PC-3 (cell line): ENCODE measurements around the gene U2SURP.

Experiments
- EZH2 ChIP-seq: fragments of 300-600 bp; sonication (generic); IDR thresholded peaks from one replicate; pipeline ENCODE4 v1.6.1; 2017; ENCODE audit warnings: antibody characterized with exemption, mild to moderate bottlenecking, low read length; ENCODE audit not compliant: unreplicated experiment
- EZH2phosphoT487 ChIP-seq: fragments of 300-600 bp; sonication (generic); IDR thresholded peaks from 2 replicates; pipeline ENCODE4 v1.6.1; 2018; ENCODE audit warnings: mild to moderate bottlenecking, antibody characterized with exemption, low read length, borderline replicate concordance
- TF ChIP-seq, protein P1 (sequence below): fragments of 300-600 bp; sonication (generic); conservative IDR thresholded peaks from 2 replicates; pipeline ENCODE4 v1.5.1; 2017; ENCODE audit warnings: antibody characterized with exemption, low read depth, mild to moderate bottlenecking, low read length

DNA sequence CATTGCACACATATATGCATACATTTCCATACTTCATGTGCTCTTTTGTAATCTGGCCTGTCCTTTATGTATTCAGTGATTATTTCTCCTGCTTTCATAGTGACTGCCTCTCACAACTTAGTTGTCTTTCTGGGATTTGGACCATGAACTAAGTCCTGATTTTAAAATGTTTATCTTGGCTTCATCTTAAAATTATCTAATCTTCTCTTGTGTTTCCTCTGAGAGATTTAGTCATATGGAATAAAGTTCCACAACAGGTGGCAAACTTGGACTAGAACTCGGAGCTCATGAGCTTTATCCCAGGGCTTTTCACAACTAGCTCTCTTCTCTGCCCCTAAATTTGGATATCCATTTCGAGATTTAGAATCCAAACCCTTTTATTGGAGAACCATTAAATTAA, 44.3 kb downstream of the U2SURP start:
- TF ChIP-seq, protein P1, sequence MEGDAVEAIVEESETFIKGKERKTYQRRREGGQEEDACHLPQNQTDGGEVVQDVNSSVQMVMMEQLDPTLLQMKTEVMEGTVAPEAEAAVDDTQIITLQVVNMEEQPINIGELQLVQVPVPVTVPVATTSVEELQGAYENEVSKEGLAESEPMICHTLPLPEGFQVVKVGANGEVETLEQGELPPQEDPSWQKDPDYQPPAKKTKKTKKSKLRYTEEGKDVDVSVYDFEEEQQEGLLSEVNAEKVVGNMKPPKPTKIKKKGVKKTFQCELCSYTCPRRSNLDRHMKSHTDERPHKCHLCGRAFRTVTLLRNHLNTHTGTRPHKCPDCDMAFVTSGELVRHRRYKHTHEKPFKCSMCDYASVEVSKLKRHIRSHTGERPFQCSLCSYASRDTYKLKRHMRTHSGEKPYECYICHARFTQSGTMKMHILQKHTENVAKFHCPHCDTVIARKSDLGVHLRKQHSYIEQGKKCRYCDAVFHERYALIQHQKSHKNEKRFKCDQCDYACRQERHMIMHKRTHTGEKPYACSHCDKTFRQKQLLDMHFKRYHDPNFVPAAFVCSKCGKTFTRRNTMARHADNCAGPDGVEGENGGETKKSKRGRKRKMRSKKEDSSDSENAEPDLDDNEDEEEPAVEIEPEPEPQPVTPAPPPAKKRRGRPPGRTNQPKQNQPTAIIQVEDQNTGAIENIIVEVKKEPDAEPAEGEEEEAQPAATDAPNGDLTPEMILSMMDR, result no peak
- TF ChIP-seq EZH2, result no peak
- TF ChIP-seq EZH2phosphoT487, result no peak
